Body of pancreas (tissue), 4 donors: ENCODE measurements around the gene ZNF142.

ENCODE experiments used
- CTCF ChIP-seq, 7 experiments: fragments of 450-650 bp in 4 of 7; fragments of 200-600 bp in 3 of 7; sonication (generic) in 3 of 7; IDR thresholded peaks; one replicate each; pipeline ENCODE4 v1.5.1; 2016 to 2019; ENCODE audit warnings: antibody characterized with exemption in 7 of 7
- POLR2A ChIP-seq, 3 donors: fragments of 450-650 bp; IDR thresholded peaks; one replicate each; pipeline ENCODE4 v1.6.1; 2016; ENCODE audit warnings: antibody characterized with exemption in 3 of 3, mild to moderate bottlenecking in 2 of 3

GRCh38 chr2:218615868-218616315 is 43.5 kb downstream of the ZNF142 start:
- no peak for TF ChIP-seq CTCF (IDR thresholded peaks at IDR 0.05)
- TF ChIP-seq POLR2A (IDR thresholded peaks at IDR 0.05), result no peak
